Osteocyte (in vitro differentiated cells): ENCODE results near the gene CKLF. TPM values are rescaled to one million over a fixed set of nuclear protein-coding genes. Genes with fewer than 3 reads are reported as not detected.

Experiments used
- DNase-seq: peaks from one replicate; pipeline ENCODE4 v3.0.0; 2021; ENCODE audit warnings: mixed read lengths; ENCODE audit not compliant: unreplicated experiment; ENCODE audit errors: extremely low spot score
- H3K27ac Mint-ChIP-seq: one replicate; pipeline ENCODE4 v1.8.0; 2021; ENCODE audit warnings: mild to moderate bottlenecking, mixed read lengths; ENCODE audit not compliant: unreplicated experiment
- H3K27me3 Mint-ChIP-seq: one replicate; pipeline ENCODE4 v1.8.0; 2021; ENCODE audit warnings: mixed read lengths; ENCODE audit not compliant: unreplicated experiment
- H3K36me3 Mint-ChIP-seq: one replicate; pipeline ENCODE4 v1.8.0; 2021; ENCODE audit warnings: mixed read lengths; ENCODE audit not compliant: unreplicated experiment
- H3K4me1 Mint-ChIP-seq: one replicate; pipeline ENCODE4 v1.8.0; 2021; ENCODE audit warnings: mixed read lengths; ENCODE audit not compliant: unreplicated experiment
- H3K4me3 Mint-ChIP-seq: one replicate; pipeline ENCODE4 v1.8.0; 2021; ENCODE audit warnings: mild to moderate bottlenecking, moderate library complexity, mixed read lengths; ENCODE audit not compliant: unreplicated experiment
- H3K9me3 Mint-ChIP-seq: one replicate; pipeline ENCODE4 v1.8.0; 2021; ENCODE audit warnings: mixed read lengths; ENCODE audit not compliant: unreplicated experiment
- total RNA-seq: library from RNA; stranded (reverse); gene quantifications from 2 replicates; pipeline ENCODE4 v1.2.1, GENCODE V29; 2021
- TF ChIP-seq, protein P1 (sequence below): fragments of 200-600 bp; sonication (generic); IDR thresholded peaks from 2 replicates; pipeline ENCODE4 v1.5.0; 2021; ENCODE audit warnings: antibody characterized with exemption, mild to moderate bottlenecking, moderate library complexity

CKLF gene
- total RNA-seq, 1 donor from 2014 or later: 41.5 TPM

DNA sequence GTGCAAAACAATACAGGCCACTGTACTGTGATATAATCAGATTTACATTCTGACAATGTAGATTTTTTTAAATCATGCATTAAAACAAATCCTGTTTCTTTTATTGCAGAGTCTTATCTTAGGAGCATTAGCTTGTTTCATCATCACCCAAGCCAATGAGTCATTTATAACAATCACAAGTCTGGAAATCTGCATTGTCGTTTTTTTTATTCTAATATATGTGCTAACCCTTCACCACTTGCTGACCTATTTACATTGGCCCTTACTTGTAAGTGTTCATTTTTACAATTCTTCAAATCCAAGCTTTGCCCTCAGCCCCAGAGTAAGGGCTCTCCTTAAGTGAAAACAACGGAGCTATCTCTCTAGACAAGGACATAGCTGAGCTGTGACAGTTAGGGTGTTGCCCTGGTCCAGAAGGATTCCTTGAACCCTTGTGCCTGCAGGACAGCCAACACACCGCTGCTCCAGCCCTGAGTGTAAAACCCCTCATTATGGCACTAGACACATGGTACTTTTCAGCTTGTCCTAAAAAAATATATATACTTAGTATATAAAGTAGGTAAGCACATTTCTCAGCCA lies 17.5 kb downstream of the CKLF start:
- TF ChIP-seq, protein P1, sequence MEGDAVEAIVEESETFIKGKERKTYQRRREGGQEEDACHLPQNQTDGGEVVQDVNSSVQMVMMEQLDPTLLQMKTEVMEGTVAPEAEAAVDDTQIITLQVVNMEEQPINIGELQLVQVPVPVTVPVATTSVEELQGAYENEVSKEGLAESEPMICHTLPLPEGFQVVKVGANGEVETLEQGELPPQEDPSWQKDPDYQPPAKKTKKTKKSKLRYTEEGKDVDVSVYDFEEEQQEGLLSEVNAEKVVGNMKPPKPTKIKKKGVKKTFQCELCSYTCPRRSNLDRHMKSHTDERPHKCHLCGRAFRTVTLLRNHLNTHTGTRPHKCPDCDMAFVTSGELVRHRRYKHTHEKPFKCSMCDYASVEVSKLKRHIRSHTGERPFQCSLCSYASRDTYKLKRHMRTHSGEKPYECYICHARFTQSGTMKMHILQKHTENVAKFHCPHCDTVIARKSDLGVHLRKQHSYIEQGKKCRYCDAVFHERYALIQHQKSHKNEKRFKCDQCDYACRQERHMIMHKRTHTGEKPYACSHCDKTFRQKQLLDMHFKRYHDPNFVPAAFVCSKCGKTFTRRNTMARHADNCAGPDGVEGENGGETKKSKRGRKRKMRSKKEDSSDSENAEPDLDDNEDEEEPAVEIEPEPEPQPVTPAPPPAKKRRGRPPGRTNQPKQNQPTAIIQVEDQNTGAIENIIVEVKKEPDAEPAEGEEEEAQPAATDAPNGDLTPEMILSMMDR: no peak
- no peaks in the 10 kb centered on the region for H3K9me3 Mint-ChIP-seq
- no peak overlapping the region for H3K4me3 Mint-ChIP-seq
- no peaks in the 10 kb centered on the region for H3K27me3 Mint-ChIP-seq
- peaks cover 13% of the 10 kb centered on the region for H3K36me3 Mint-ChIP-seq
- H3K4me1 Mint-ChIP-seq: peaks cover 45% of the 10 kb centered on the region
- no peak for DNase-seq
- H3K27ac Mint-ChIP-seq: peak overlapping the region; percentile 34

DNA sequence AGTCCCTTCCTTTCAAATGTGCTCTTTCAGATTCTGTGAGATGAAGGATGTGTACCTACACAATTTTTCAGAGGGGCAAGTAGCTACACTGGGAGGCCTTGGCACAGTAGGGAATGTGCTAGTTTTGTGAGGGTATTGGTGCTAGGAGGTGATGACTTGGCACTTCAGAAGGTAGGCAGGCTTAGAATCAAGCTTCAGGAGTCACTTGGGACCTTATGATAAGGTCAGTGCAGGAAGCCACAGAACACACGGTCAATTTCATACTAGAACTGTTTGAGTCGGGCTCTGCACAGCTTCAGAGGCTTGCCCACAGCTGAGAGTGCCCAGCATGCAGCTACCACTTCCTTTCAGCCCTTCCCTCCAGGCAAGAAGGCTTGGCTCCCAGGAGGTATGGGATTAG lies 20.0 kb downstream of the CKLF start:
- Mint-ChIP-seq H3K9me3 (no peaks in the 10 kb centered on the region), H3K27ac (peak overlapping the region; percentile 82), H3K4me1 (peaks cover 45% of the 10 kb centered on the region), H3K27me3 (no peaks in the 10 kb centered on the region), H3K4me3 (no peak overlapping the region), H3K36me3 (peaks cover 4% of the 10 kb centered on the region)
- TF ChIP-seq, protein P1: no peak
- DNase-seq: no peak

DNA sequence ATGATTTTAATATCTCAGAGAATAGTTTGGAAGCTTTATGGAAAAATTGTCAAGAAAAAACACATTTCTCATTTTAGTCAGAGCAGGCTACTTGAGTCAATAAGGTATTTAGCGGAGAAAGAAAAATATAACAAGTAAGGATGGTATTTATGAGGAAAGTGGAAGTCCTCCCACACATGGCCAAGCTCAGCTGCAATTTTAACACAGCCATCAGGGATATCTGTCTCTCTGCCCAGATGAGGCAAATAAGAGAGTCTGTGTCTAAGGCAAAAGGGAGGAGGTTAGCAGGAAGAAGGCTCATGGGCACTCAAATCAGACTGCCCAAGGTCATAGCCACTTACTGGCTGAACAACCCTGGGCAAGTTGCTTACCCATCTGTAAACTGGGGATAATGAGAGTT lies 21.7 kb downstream of the CKLF start:
- Mint-ChIP-seq H3K4me1 (peaks cover 39% of the 10 kb centered on the region), H3K9me3 (no peaks in the 10 kb centered on the region), H3K36me3 (no peaks in the 10 kb centered on the region), H3K27ac (peak overlapping the region; percentile 0), H3K4me3 (no peak overlapping the region), H3K27me3 (no peaks in the 10 kb centered on the region)
- no peak for DNase-seq
- TF ChIP-seq, protein P1: no peak

DNA sequence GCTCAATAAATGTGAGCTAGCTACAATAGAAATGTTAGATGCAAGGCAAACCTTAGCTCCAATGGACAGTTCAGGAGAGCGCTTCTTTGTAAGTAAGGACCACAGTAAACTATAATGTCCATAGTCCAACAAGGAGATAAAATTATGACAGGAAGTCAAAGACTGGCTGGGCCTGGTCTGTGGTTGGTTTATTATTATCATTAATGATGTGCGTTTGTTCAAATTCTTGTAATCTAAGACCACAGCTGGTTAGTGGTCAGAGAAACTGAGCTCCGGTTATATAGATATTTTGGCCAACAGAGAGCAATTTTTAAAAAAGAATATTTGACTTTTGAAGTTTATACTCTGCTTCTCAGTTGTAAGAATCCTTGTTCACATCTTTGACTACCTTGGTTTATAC lies 22.2 kb downstream of the CKLF start:
- no peaks in the 10 kb centered on the region for H3K36me3 Mint-ChIP-seq
- H3K27me3 Mint-ChIP-seq: no peaks in the 10 kb centered on the region
- H3K4me3 Mint-ChIP-seq: no peak overlapping the region
- TF ChIP-seq, protein P1: no peak
- H3K9me3 Mint-ChIP-seq: no peaks in the 10 kb centered on the region
- H3K27ac Mint-ChIP-seq: no peak overlapping the region
- H3K4me1 Mint-ChIP-seq: peaks cover 35% of the 10 kb centered on the region
- DNase-seq: no peak

DNA sequence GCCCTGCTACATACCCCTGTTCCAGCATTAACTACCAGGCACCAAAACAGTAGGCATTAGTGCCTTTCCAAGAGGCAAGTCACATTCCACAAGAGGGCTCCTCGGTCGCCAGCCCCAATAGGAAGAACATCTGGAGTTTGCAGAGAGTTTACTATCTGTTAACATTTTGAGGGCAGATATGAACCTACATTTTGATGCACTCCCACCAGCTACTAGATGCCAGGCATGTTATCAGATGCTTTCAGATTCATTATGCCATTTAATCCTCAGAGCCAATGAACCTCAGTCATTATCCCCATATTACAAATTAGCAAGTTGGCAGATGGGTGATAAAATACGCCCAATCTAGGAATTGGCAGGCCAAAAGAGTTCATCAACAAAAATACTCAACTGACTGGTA lies 22.7 kb downstream of the CKLF start:
- no peak overlapping the region for H3K27ac Mint-ChIP-seq
- no peaks in the 10 kb centered on the region for H3K9me3 Mint-ChIP-seq
- TF ChIP-seq, protein P1: no peak
- no peaks in the 10 kb centered on the region for H3K36me3 Mint-ChIP-seq
- peaks cover 34% of the 10 kb centered on the region for H3K4me1 Mint-ChIP-seq
- H3K27me3 Mint-ChIP-seq: no peaks in the 10 kb centered on the region
- H3K4me3 Mint-ChIP-seq: no peak overlapping the region
- no peak for DNase-seq
